Astrocyte (in vitro differentiated cells and primary cell): ENCODE data around the gene ADAMTS17. TPM values are rescaled to one million over a fixed set of nuclear protein-coding genes. Genes with fewer than 3 reads are reported as not detected.

Source experiments
- DNase-seq: peaks from one replicate; pipeline ENCODE4 v3.0.0-alpha.2; 2010; ENCODE audit warnings: low read depth
- FAIRE-seq: peaks from 2 replicates; lab custom pipeline; 2011; peaks lifted over from hg19 to GRCh38; lab: Jason Lieb, UNC
- H2AFZ ChIP-seq: 2 replicates; pipeline ENCODE4 v1.6.0; 2012; ENCODE audit warnings: low read depth, low read length, inconsistent platforms
- H3K27ac ChIP-seq: 2 replicates; pipeline ENCODE4 v1.5.1; 2011; ENCODE audit warnings: low read depth, low read length, inconsistent platforms
- H3K27me3 ChIP-seq: 2 replicates; pipeline ENCODE4 v1.6.0; 2011; ENCODE audit warnings: low read length, inconsistent platforms; ENCODE audit not compliant: insufficient read depth
- H3K36me3 ChIP-seq: 2 replicates; pipeline ENCODE4 v1.5.1; 2011; ENCODE audit warnings: low read length, inconsistent platforms; ENCODE audit not compliant: insufficient read depth
- H3K4me1 ChIP-seq: 2 replicates; pipeline ENCODE4 v1.5.1; 2011; ENCODE audit warnings: low read length, inconsistent platforms; ENCODE audit not compliant: insufficient read depth
- H3K4me2 ChIP-seq: 2 replicates; pipeline ENCODE4 v1.6.0; 2012; ENCODE audit warnings: low read length, inconsistent platforms
- H3K4me3 ChIP-seq: 2 replicates; pipeline ENCODE4 v1.5.1; 2011; ENCODE audit warnings: low read depth, mild to moderate bottlenecking, low read length, inconsistent platforms; ENCODE audit not compliant: insufficient read depth
- H3K79me2 ChIP-seq: 2 replicates; pipeline ENCODE4 v1.6.0; 2012; ENCODE audit warnings: mild to moderate bottlenecking, low read length, inconsistent platforms; ENCODE audit not compliant: insufficient read depth
- H3K9ac ChIP-seq: 2 replicates; pipeline ENCODE4 v1.6.0; 2012; ENCODE audit warnings: mild to moderate bottlenecking, low read length, inconsistent platforms
- H3K9me3 ChIP-seq: 2 replicates; pipeline ENCODE4 v1.5.1; 2012; ENCODE audit warnings: low read depth, mild to moderate bottlenecking, low read length, inconsistent platforms; ENCODE audit not compliant: insufficient read depth
- H4K20me1 ChIP-seq: 2 replicates; pipeline ENCODE4 v1.6.0; 2012; ENCODE audit warnings: low read length, inconsistent platforms; ENCODE audit not compliant: insufficient read depth
- H3K27ac Mint-ChIP-seq: one replicate; pipeline ENCODE4 v1.8.0; 2021; ENCODE audit warnings: mild to moderate bottlenecking, mixed read lengths; ENCODE audit not compliant: unreplicated experiment
- H3K27me3 Mint-ChIP-seq: one replicate; pipeline ENCODE4 v1.8.0; 2021; ENCODE audit warnings: low read depth, mixed read lengths; ENCODE audit not compliant: unreplicated experiment
- H3K36me3 Mint-ChIP-seq: one replicate; pipeline ENCODE4 v1.8.0; 2021; ENCODE audit warnings: low read depth, mixed read lengths; ENCODE audit not compliant: unreplicated experiment
- H3K4me1 Mint-ChIP-seq: one replicate; pipeline ENCODE4 v1.8.0; 2021; ENCODE audit warnings: low read depth, mixed read lengths; ENCODE audit not compliant: unreplicated experiment
- H3K4me3 Mint-ChIP-seq: one replicate; pipeline ENCODE4 v1.8.0; 2021; ENCODE audit warnings: mild to moderate bottlenecking, moderate library complexity, mixed read lengths; ENCODE audit not compliant: unreplicated experiment
- H3K9me3 Mint-ChIP-seq: one replicate; pipeline ENCODE4 v1.8.0; 2021; ENCODE audit warnings: mild to moderate bottlenecking, mixed read lengths; ENCODE audit not compliant: unreplicated experiment
- EZH2 ChIP-seq: IDR thresholded peaks from 2 replicates; pipeline ENCODE4 v1.6.1; 2012; ENCODE audit warnings: mild to moderate bottlenecking, low read length, inconsistent platforms; ENCODE audit not compliant: insufficient read depth
- total RNA-seq: library from RNA; stranded (reverse); gene quantifications from 2 replicates; pipeline ENCODE4 v1.2.1, GENCODE V29; 2021
- TF ChIP-seq, protein P1 (sequence below): IDR thresholded peaks from 2 replicates; pipeline ENCODE4 v1.5.1; 2011; ENCODE audit warnings: low read depth, mild to moderate bottlenecking, inconsistent platforms, low read length, moderate library complexity; ENCODE audit not compliant: insufficient read depth

ADAMTS17 gene
- total RNA-seq, 1 donor from 2014 or later, result 0.27 TPM

DNA sequence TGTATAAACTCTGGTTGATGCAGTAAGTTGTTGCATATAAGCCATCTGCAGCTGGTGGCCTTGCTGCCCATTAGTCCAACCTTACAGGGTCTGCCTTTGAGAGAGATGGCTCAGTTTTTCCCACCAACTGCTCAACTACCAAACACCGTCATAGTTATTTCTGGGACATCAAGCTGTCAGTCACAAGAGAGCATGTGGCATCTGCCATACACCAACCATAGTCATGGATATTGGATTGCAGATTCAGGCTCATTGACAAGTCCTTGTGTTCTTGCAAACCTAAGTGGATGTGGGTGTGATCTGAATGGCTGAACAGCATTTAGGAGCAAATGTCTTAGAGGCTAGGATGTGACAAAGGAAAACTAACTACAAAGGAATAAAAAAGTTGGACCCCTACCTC is 137.6 kb downstream of the ADAMTS17 start:
- TF ChIP-seq, protein P1, sequence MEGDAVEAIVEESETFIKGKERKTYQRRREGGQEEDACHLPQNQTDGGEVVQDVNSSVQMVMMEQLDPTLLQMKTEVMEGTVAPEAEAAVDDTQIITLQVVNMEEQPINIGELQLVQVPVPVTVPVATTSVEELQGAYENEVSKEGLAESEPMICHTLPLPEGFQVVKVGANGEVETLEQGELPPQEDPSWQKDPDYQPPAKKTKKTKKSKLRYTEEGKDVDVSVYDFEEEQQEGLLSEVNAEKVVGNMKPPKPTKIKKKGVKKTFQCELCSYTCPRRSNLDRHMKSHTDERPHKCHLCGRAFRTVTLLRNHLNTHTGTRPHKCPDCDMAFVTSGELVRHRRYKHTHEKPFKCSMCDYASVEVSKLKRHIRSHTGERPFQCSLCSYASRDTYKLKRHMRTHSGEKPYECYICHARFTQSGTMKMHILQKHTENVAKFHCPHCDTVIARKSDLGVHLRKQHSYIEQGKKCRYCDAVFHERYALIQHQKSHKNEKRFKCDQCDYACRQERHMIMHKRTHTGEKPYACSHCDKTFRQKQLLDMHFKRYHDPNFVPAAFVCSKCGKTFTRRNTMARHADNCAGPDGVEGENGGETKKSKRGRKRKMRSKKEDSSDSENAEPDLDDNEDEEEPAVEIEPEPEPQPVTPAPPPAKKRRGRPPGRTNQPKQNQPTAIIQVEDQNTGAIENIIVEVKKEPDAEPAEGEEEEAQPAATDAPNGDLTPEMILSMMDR, result no peak
- no peak for TF ChIP-seq EZH2
- Mint-ChIP-seq H3K27ac (no peak overlapping the region), H3K4me1 (peaks cover 12% of the 10 kb centered on the region), H3K27me3 (peaks cover 49% of the 10 kb centered on the region), H3K9me3 (peaks cover 1% of the 10 kb centered on the region), H3K36me3 (no peaks in the 10 kb centered on the region), H3K4me3 (no peak overlapping the region)
- no peak overlapping the region for H3K4me2 ChIP-seq
- H3K79me2 ChIP-seq, result no peaks in the 10 kb centered on the region
- FAIRE-seq, result no peak
- peaks cover 7% of the 10 kb centered on the region for H3K4me1 ChIP-seq
- H3K9ac ChIP-seq, result no peak overlapping the region
- H4K20me1 ChIP-seq, result no peaks in the 10 kb centered on the region
- no peak for DNase-seq
- peaks cover 13% of the 10 kb centered on the region for H3K27me3 ChIP-seq
- H3K27ac ChIP-seq, result no peak overlapping the region
- no peak overlapping the region for H3K4me3 ChIP-seq
- no peaks in the 10 kb centered on the region for H3K36me3 ChIP-seq
- no peaks in the 10 kb centered on the region for H3K9me3 ChIP-seq
- H2AFZ ChIP-seq, result no peak overlapping the region

DNA sequence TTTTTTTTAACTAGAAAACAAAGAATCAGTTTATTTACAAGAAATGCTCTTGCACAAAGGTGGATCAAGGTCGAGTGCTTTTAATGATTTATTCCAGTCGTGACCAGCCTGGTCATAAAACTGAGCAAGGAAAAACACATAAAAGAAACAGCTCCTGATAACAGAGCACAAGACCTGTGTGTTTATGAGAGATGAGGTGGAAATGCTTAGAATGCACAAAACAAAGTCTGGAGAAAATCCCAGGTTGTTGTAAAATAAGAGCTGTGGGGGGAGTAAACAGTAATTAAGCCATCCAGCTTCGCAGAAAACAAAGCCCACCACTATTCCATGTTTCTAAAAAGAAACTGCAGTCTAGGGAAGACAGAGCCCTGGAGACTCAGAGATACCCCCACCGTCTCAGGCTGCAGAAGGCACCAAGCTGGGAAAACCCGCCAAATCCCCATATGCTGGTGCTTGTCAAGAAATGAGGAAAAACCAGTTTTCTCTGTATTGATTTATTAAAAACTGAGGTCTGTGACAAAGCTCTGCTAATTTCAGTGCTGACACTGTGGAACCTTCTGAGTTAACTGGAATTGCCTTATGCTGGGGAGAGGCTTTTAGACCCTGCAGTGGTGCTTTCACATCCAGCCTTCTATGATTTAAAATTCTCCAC is 139.3 kb downstream of the ADAMTS17 start:
- peaks cover 17% of the 10 kb centered on the region for H3K27me3 ChIP-seq
- H3K4me2 ChIP-seq, result no peak overlapping the region
- TF ChIP-seq, protein P1, result no peak
- no peak for TF ChIP-seq EZH2
- Mint-ChIP-seq H3K27me3 (peaks cover 59% of the 10 kb centered on the region), H3K4me1 (peaks cover 12% of the 10 kb centered on the region), H3K4me3 (no peak overlapping the region), H3K27ac (no peak overlapping the region), H3K36me3 (no peaks in the 10 kb centered on the region), H3K9me3 (peaks cover 5% of the 10 kb centered on the region)
- DNase-seq (no peak), FAIRE-seq (no peak)
- no peak overlapping the region for H3K27ac ChIP-seq
- no peaks in the 10 kb centered on the region for H4K20me1 ChIP-seq
- no peak overlapping the region for H3K4me3 ChIP-seq
- no peaks in the 10 kb centered on the region for H3K9me3 ChIP-seq
- peaks cover 7% of the 10 kb centered on the region for H3K4me1 ChIP-seq
- H3K36me3 ChIP-seq, result no peaks in the 10 kb centered on the region
- H2AFZ ChIP-seq, result no peak overlapping the region
- H3K9ac ChIP-seq, result no peak overlapping the region
- H3K79me2 ChIP-seq, result no peaks in the 10 kb centered on the region
